GM19467 (cell line): Measurements from ENCODE around the gene ING3.
"Not testable (repeated sequence)": the region's sequence is repeated elsewhere in the genome, so short reads cannot be mapped to it uniquely, and the experiment has no call there.

Source experiments
- ATAC-seq: cut with Tn5 transposase; IDR thresholded peaks from one replicate; pipeline ENCODE4 v1.9.1; 2021; ENCODE audit warnings: mild to moderate bottlenecking, moderate library complexity; ENCODE audit not compliant: unreplicated experiment

ING3 gene

DNA sequence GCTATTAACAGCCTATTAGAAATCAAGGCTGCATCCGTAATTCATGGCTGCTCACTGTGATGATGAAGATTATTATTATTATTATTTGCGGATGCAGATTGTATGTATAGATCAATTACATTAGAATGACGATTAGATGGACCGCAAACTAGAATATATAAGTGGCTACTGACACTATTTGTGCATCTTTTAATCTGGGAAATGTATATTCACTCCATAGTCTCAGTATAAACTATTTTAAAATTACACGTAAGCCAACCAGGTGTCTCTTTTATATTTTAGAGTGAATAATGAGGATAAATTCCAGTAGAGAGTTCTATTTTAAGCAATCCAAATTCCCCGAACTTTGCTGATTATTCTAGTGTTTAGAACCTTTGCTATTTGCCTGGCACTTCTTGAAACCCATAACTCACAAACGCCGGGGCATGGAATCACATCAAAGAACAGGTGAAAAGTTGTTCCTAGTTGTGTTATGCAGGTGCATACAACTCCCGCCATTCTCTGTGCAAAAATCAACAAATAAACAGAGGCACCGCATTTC lies 509 bp upstream of the ING3 start:
- no peak for ATAC-seq

DNA sequence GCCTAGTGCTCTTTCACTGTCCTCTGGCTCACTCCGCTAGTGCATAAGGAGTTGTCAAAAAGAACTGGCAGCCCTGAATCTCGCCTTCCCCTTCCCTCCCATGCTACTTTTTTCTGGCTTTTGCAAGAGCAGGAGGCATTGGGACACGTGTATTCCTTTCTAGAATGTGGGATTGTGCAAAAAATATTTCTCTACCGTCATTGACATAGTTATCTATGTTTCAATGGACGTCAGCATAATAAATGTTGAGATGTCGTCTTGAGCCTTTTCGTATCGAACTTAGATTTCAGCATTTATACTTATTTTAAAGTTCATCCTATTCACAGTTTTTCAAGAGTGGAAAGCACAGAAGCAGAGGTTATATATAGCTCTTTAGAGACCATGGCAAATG lies 727 bp downstream of the ING3 start:
- ATAC-seq = no peak

DNA sequence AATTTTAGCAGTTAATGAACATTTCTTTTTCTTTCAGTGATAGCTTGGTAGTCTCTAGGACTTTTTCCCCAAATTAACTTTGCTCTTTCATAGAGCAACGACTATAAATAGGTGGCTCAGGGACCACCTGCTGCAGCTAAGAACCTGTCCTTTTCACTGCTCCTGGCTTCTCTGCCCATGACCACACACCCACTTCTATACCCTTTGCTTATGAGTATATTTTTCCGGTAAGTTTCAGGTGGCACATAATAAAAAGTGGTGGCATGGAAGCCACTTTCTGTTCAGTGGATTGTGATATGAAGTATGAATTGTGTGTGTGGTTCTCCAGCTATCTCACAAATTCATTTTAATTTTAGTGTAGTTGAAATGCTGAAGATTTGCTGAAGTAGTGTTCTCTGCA lies 1.2 kb downstream of the ING3 start:
- ATAC-seq = no peak

DNA sequence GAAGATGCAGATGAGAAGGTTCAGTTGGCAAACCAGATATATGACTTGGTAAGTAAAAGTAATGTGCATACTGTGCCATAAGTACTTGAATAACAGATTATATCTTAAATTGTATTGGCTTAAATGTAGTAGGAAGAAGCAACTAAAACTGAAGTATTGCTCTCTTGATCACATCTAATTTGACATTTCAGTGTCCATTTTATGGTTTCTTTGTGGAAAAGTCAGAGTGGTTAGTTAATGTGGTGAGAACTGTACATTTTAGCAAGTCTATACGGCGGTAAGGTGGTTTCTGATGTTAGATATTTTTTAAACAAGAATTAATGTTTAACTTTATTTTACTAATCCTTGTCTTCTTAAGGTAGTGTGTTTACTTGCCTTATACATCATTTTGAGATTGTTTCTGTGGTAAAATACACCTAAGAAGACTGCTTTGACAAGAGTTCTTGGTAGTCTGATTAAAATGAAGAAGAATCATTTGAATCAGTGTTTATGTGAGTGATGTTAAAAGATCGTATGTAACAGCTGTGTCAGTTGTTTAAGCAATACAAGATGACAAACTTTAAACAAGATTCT lies 5.1 kb downstream of the ING3 start:
- peak; percentile 33 for ATAC-seq

DNA sequence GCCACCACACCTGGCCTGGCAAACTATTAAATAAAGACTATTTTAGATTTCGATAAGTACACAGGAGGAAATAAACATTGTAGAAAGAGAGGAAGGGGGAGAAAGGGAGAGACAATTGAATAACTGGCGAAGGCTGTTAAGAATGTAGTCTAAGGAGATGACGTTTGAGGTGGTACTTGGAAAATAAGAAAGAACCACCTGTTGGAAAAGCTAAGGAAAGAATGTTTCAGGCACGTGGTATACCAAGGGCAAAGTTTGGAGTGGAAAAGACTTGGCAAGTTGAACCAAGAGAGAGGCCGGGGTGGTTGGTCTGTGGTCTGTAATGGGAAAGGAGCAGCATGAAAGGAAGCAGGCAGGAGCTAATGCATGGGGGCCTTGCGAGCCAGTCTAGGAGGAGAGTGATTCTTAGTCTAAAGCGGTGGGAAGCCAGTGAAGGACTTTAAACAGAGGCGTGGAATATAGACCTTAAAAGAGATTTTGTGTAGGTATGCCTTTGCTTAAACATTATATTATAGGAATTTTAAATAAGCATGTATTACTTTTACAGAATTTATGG lies 9.4 kb downstream of the ING3 start:
- ATAC-seq = no peak

DNA sequence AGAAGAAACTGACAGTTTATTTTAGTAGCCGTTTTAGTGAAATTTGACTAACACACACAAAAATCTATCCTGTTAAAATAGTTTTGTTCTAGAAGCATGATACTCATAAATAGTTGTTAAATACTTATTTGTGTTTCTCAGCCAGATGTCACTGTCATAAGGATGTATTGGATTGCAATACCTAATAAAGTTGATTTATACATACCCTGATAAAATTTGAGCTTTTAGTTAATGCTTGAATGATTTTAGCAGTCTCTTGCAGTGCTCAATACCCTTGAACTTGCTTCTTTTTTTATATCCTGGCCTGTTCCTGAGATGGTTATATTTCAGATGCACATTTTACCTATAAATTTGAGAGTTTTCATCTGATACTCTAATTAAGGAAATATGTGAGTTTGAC lies 10.1 kb downstream of the ING3 start:
- ATAC-seq = no peak

DNA sequence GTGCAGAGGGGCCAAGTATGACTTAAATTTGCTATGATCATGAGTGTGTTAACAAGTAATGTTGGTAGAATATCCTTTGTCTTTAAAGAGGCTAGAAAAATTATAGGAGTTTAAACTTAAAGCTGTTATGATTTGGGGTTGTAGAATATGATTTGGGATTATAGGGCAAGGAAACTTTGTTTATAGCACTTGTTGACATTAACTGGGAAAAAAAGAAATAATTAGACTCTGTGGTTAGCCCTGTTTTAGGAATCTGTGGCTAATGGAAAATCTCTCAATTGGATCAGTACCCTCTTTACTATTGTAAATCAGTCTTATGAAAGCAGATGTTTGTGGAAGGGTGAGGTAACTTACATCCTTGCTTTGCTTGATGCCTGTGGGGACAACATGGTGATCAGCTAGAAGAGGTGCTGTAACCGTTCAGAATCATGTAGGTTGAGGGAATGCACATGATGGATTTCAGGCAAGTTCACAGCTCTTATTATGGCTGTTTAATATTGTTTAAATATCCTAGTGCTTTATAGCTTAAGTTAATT lies 11.1 kb downstream of the ING3 start:
- no peak for ATAC-seq

DNA sequence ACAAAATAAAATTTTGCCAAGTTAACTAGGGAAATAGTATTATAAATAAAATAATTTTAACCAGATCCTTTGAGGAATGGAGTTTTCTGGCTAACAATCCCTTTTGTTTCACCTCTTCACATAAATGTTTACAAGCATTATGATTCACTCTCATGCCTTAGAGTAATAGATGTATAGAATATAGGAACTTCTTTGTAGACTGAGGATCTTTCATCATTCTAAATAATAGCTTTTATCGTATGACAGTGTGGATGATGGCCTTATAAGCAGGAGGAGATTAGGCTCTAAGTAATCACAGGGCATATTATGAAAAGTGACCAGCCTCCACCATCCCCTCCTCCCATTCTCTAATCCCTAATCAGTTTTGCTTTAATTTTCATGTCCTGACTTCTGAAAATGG lies 13.5 kb downstream of the ING3 start:
- no peak for ATAC-seq

DNA sequence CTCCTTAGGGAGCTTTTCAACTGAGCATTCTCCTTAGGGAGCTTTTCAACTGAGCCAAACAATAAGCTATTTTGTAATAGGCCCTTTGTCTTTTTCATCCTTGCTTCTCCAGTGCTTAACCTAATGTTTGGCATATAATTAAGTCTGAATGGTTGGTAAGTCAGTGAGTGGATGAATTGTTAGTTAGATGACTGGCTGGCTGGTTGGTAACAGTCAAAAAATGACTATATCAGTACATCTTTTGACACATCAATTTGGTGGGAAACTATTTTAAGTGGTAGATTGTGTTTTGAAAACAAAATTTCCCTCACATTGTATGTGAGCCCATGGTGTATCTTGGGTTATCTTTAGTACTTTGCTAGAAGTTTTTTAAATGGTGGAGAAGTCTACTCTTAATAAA lies 16.4 kb downstream of the ING3 start:
- no peak for ATAC-seq

DNA sequence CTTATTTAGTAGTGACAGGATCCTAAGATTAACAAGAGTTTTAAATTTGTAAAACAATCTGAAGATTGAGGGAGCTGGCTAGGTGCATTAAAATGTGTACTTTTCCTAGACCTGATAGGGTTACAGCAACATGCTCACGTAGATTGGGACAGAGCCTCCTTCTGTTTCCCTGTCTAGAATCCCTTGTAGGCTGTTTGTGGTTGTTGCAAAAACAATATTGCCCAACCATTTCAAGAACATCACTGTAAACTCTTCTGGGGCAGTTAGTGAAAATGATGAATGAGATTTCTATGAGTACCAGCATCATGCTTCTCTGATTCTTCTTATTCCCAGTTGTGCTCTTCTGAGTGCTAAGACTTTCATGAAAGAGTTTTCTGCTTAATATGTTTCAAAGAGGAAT lies 23.3 kb downstream of the ING3 start:
- no peak for ATAC-seq

DNA sequence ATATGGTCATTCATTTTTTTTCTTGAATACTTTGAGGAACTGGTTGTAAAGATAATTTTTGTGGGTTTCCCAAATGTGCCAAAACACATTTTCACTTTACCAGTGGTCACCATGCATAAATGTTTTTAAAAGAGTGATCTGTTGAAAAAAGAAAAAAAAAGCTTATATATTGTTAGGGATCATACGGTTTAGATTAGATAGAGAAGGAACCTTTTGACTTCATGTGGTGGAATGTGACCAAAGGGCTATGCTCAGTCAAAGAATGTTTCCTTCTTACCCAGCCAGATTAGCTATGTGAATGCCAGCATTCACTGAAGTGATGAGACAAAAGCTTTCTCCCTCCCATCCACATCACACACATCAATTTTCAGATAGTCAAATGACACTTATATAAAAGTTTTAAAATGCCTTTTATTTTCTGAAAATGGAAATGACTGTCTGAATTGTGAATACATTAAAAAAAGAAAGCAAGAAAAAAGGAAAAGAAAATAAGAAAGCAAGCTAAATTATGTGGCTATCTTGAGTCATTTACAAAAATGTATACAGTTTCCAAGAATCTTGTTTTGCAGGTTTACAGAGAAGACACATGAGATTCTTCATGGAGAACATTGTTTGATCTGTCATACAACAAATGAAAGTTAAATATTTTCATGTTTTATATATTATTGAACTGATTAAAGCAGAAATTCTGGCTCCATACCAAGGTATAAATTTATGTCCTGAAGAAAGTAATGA lies 29.4 kb downstream of the ING3 start:
- no peak for ATAC-seq

DNA sequence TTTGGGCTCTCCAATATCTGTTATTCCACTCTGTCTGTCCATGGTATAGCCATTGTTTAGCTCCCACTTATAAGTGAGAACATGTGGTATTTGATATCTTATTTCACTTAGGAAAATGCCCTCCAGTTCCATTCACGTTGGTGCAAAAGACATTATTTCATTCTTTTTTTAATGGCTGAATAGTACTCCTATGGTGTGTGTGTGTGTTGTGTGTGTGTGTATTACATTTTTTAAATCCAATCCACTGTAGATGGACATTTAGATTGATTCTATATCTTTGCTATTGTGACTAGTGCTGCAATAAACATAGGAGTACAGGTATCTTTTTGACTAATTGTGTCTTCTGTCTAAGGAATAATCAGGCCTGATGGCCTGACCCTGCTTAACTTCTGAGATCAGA lies 30.5 kb downstream of the ING3 start:
- no peak for ATAC-seq

DNA sequence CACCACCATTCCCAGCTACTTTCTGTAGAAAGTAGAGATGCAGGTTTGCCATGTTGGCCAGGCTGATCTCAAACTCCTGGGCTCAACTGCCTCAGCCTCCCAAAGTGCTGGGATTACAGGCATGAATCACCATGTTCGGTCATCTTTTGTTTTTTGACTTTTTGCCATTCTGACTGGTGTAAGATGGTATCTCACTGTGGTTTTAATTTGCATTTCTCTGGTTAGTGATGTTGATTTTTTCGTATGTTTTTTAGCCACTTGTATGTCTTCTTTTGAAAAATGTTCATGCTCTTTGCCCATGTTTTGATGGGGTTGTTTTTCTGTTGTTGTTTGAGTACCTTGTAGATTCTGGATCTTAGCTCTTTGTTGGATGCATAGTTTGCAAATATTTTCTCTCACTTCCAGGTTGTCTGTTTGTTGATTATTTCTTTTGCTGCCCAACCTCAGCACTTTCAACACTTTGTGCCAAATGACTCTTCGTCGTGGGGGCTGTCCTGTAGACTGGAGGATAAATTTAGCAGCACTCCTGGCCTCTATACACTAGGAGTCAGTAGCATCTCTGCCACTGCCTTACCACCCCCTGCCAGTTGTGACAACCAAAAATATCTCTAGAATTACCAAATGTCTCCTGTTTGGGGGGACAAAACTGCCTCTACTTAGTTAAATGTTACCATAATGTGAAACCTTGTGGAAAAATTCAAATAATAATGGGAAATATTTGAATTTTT lies 31.5 kb downstream of the ING3 start:
- ATAC-seq = no peak

DNA sequence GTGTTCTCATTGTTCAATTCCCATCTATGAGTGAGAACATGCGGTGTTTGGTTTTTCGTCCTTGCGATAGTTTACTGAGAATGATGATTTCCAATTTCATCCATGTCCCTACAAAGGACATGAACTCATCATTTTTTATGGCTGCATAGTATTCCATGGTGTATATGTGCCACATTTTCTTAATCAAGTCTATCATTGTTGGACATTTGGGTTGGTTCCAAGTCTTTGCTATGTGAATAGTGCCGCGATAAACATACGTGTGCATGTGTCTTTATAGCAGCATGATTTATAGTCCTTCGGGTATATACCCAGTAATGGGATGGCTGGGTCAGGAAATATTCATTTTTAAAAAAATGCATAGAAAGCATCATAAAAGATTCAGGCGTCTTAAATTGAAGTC lies 33.0 kb downstream of the ING3 start:
- not testable (repeated sequence) for ATAC-seq

DNA sequence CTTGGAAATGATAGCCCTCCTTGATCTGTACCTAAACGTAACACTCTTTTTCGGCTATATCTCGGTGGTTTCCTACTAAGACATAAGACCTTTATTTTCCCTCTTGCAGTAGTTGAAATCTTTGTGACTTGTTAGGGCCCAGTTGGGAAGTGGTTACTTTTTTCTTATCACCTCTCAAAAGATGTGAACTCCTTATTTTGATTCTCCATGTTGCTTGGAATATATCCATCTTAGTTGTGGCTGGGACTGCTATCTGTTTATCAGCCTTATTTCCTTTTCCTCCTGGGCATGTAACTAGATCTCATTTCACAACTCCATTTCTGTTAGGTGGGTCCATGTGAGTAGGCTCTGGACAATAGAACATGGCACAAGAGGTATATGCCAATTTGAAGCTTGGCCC lies 33.8 kb downstream of the ING3 start:
- no peak for ATAC-seq

DNA sequence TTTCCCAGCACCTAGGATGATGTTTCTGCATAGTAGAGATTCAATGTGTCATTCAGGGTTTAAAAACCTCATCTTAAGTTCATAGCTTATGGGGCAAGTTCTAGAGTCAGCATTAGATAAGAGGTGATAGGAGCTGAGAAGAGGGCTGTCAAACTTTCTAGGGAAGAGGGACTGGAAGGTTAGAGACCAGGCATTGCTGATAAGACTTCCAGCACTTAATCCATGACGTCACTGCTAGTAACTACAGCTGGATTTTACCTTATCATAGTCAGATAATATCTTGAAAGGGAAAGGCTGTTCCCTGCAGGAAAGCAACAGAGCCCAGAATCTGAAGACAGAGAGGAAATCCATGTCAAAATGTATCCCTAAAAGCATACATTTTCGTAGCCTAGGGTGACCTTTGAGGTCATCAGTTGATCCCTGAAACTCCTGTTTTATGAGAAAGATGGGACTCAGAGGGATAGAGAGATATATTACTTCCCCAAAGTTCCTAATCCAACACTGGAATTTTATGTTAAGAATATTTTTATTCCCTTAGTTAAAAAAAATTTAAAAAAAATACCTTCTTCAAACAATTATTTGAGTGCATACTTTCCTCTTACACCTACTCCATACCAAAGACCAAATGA lies 34.7 kb downstream of the ING3 start:
- no peak for ATAC-seq

DNA sequence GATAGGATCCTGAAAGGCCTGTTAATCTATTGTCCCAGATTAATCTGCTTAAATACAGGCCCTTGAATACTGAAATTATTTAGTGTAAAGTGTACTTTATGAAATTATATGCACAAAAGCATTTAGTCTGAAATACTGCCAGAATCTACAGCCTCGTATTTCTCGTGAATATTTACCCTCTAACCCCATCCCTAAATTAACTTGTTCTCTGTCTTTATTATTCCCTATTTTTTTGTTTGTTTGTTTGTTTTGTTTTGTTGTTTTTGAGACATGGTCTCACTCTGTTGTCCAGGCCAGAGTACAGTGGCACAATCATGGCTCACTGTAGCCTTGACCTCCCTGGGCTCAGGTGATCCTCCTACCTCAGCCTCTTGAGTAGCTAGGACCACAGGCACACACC lies 35.3 kb downstream of the ING3 start:
- ATAC-seq = no peak

DNA sequence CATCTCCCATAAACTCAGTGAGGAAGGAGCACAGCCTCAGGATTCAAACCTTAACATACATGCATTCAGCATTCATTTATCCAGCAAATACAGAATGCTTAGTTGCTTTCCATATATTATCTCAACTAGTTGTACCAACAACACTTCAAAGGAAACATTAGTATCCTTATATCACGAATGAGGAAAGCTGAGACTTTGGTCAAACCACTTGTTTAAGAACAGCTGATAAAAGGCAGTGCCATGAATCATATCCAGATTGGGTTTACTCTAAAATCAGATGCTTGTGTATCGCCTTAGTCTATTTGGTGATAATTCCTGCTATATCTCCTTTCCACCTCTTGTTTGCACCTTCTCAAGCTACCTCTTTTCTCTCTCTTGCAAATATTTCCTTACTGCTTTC lies 36.1 kb downstream of the ING3 start:
- ATAC-seq = no peak

DNA sequence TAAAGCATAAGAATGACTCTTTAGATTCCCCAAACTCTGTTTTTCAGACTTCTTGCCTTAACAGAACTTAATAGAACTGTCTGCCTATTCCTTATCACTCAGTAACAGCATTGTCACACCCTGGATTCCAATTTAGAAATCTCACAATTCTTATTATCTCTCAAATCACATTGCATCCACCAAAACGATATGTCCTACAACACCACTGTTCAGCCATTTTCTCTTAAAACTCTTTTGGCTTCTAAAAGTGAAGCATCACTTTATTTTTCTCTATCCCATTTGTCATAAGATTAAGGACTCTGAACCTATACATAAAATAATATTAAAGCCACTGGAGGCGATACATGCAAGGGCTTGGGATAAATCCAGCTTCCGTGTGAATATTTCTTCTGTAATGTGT lies 36.7 kb downstream of the ING3 start:
- ATAC-seq = no peak

DNA sequence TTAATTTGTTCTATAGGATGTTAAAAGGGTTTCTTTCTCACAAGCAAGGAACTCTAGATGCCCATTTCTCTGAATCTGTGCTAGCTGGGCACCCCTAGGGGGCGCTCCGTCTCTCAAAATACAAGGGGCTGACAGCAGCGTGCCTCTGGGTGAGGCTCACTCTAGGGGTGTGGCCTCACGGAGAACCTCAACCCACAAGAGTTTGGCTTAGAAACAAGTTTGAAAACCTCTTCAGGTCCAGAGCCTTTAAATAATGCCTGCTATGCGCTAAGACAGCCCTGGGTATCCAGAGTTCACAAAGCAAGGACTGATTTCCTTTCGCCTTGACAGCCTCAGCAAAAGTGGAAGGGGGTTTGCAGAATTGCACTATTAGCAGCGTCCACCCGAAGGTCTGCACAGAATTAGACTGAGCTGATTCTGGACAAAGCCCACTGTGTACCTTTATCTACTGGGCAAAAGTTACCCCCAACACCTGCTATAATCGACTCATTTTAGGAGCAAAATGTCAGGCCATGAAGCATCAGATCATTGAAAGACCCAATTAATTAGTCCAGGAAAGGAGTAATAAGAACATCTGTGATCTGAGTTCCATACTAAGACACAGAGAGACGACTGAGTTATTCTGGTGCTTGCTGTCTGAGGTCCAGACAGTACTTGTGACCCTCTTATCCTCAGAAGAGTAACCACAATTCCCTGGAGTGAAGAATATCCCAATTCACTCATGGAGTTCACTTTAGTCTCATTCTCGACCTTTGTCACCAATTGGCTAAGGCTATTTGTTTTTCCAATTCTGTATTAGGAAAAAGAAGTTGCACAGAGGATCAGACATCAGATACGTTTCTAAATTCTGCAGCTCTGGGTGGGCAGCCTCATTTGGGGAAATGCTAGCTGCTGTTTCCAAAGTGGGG lies 37.4 kb downstream of the ING3 start:
- peak; percentile 93 for ATAC-seq
